GM12878 (cell line): ENCODE data around the gene IL17RA. TPM values are rescaled to one million over a fixed set of nuclear protein-coding genes. Genes with fewer than 3 reads are reported as not detected.

ENCODE experiments used
- ATAC-seq: fragments of 200-7000 bp; cut with Tn5 transposase; 3 replicates; pipeline ENCODE4 v1.9.1; 2020; ENCODE audit warnings: mild to moderate bottlenecking, moderate library complexity
- BruUV-seq: library from RNA; stranded (reverse); fragments of 400-500 nt; replicated peaks from 2 replicates; lab custom pipeline; 2021; lab: Mats Ljungman, UMichigan
- CTCF ChIA-PET: fragments of 300-600 bp; sonication (Branson Sonifier 250); formaldehyde crosslinking; extraction: SDS; loops from one replicate; lab custom pipeline; 2021; ENCODE audit warnings: inconsistent platforms; lab: Yijun Ruan, JAX
- POLR2A ChIA-PET: fragments of 350-600 bp; formaldehyde crosslinking; extraction: SDS; loops from one replicate; lab custom pipeline; 2021; ENCODE audit warnings: inconsistent platforms; lab: Charles Lee
- RAD21 ChIA-PET: fragments of 300-600 bp; sonication (Branson Sonifier 250); formaldehyde crosslinking; loops from one replicate; lab custom pipeline; 2023; ENCODE audit warnings: antibody characterized with exemption; ENCODE audit not compliant: unreplicated experiment; lab: Charles Lee
- SMC1A ChIA-PET: fragments of 300-600 bp; sonication (Branson Sonifier 250); formaldehyde crosslinking; loops from one replicate; lab custom pipeline; 2023; ENCODE audit not compliant: unreplicated experiment, uncharacterized antibody; lab: Charles Lee
- DNase-seq: peaks from one replicate; pipeline ENCODE4 v3.0.0-alpha.2; 2011; ENCODE audit warnings: low read depth, low spot score
- FAIRE-seq: peaks from 3 replicates; lab custom pipeline; 2011; peaks lifted over from hg19 to GRCh38; lab: Jason Lieb, UNC
- H2AFZ ChIP-seq: 2 replicates; pipeline ENCODE4 v1.6.0; 2011; ENCODE audit warnings: low read depth, low read length, control low read depth; ENCODE audit not compliant: control insufficient read depth
- H3K27ac ChIP-seq: 2 replicates; pipeline ENCODE4 v1.5.1; 2011; ENCODE audit warnings: control low read depth; ENCODE audit not compliant: control insufficient read depth, insufficient read depth
- H3K27me3 ChIP-seq, 2 experiments: replicated peaks in 1 of 2; 2 replicates each; pipeline versions ENCODE4 v1.6.0 to v1.6.1; 2011; ENCODE audit warnings: low read length in 1 of 2; ENCODE audit not compliant: control insufficient read depth in 2 of 2, insufficient read depth in 2 of 2
- H3K36me3 ChIP-seq, 2 experiments: 2 replicates each; pipeline ENCODE4 v1.5.1; 2011; ENCODE audit warnings: low read length in 1 of 2; ENCODE audit not compliant: control insufficient read depth in 2 of 2, insufficient read depth in 2 of 2
- H3K4me1 ChIP-seq: 2 replicates; pipeline ENCODE4 v1.6.1; 2011; ENCODE audit warnings: mild to moderate bottlenecking, low read length, moderate library complexity, mixed read lengths; ENCODE audit not compliant: control insufficient read depth, insufficient read depth
- H3K4me2 ChIP-seq: 2 replicates; pipeline ENCODE4 v1.6.0; 2011; ENCODE audit warnings: control low read depth; ENCODE audit not compliant: control insufficient read depth, insufficient read depth
- H3K4me3 ChIP-seq: fragments of 200-600 bp; sonication (generic); 2 replicates; pipeline ENCODE4 v1.5.1; 2016
- H3K79me2 ChIP-seq: 2 replicates; pipeline ENCODE4 v1.6.0; 2011; ENCODE audit warnings: low read length; ENCODE audit not compliant: control insufficient read depth, insufficient read depth
- H3K9ac ChIP-seq: 2 replicates; pipeline ENCODE4 v1.8.0; 2011; ENCODE audit warnings: low read length, control low read depth, mixed read lengths; ENCODE audit not compliant: control insufficient read depth, insufficient read depth
- H3K9me3 ChIP-seq: replicated peaks from 3 replicates; pipeline ENCODE4 v1.5.1; 2011; ENCODE audit warnings: mild to moderate bottlenecking, low read length; ENCODE audit not compliant: control insufficient read depth, insufficient read depth
- H4K20me1 ChIP-seq: 2 replicates; pipeline ENCODE4 v1.6.0; 2011; ENCODE audit not compliant: control insufficient read depth, insufficient read depth
- RAD21 ChIP-seq: IDR thresholded peaks from 2 replicates; pipeline ENCODE4 v1.6.1; 2011; ENCODE audit warnings: mild to moderate bottlenecking, low read depth, low read length, moderate library complexity; ENCODE audit not compliant: insufficient read depth
- SUPT20H ChIP-seq: IDR thresholded peaks from 2 replicates; pipeline ENCODE4 v1.6.1; 2011; ENCODE audit warnings: low read depth, mild to moderate bottlenecking, low read length, moderate library complexity, borderline replicate concordance; ENCODE audit not compliant: control insufficient read depth
- ZBED1 ChIP-seq: IDR thresholded peaks from 2 replicates; pipeline ENCODE4 v1.6.1; 2016; ENCODE audit warnings: borderline replicate concordance
- whole genome bisulfite sequencing: methylation state at CpG from one replicate; pipeline ENCODE4 v1.1.6; 2016; ENCODE audit warnings: low lambda C conversion rate; ENCODE audit not compliant: insufficient replicate concordance, insufficient coverage; ENCODE audit errors: missing lambda C conversion rate; 5-methylcytosine and 5-hydroxymethylcytosine counted together
- in situ Hi-C: fragments of 300-500 bp; cut with MboI; formaldehyde crosslinking; loops from 9 replicates; pipeline ENCODE4 v1.14.3; 2018; ENCODE audit warnings: mixed read lengths
- intact Hi-C: fragments of 100-400 bp; cut with micrococcal nuclease; formaldehyde crosslinking; loops from one replicate; pipeline ENCODE4 v1.14.2; 2022; ENCODE audit not compliant: unreplicated experiment
- polyA plus RNA-seq, 11 experiments: library from polyadenylated mRNA; depleted of rRNA in 4 of 11; unstranded in 6 of 11; stranded (reverse) in 5 of 11; fragments of >200 nt; fragmentation: Nextera tagmentation in 4 of 11; fragmentation: Illumina TruSeq in 1 of 11; extraction: Ambion mirVana in 4 of 11; extraction: Trizol in 1 of 11; gene quantifications; 1 replicate in 1 of 11; 2 replicates in 10 of 11; pipeline versions ENCODE4 v1.2.1 to v1.2.3, GENCODE V29; 2011 to 2016; ENCODE audit warnings: inconsistent platforms in 2 of 11, missing spikeins in 2 of 11, low read depth in 1 of 11
- total RNA-seq, 4 experiments: library from RNA; depleted of rRNA in 3 of 4; stranded (reverse); fragments of >200 nt in 3 of 4; fragmentation: Illumina TruSeq in 1 of 4; extraction: Trizol in 1 of 4; gene quantifications; 2 replicates each; pipeline versions ENCODE4 v1.2.1 to v1.2.3, GENCODE V29; 2013 to 2021
- TF ChIP-seq, protein P1 (sequence below): fragments of 450-650 bp; IDR thresholded peaks from 2 replicates; pipeline ENCODE4 v1.6.1; 2017; ENCODE audit warnings: mild to moderate bottlenecking, low read depth, inconsistent platforms; ENCODE audit not compliant: poor library complexity, severe bottlenecking
- TF ChIP-seq, protein P2 (sequence below): IDR thresholded peaks from 2 replicates; pipeline ENCODE4 v1.6.1; 2011; ENCODE audit warnings: low read depth, low read length, improper control_type of control experiment, borderline replicate concordance

The IL17RA gene
- total and polyA plus RNA-seq, 10 of the 15 experiments (the other 5 are each of a cell fraction or from before 2014, with no cell fraction given), result 0.71 to 10.2 (median 4.2) TPM

DNA sequence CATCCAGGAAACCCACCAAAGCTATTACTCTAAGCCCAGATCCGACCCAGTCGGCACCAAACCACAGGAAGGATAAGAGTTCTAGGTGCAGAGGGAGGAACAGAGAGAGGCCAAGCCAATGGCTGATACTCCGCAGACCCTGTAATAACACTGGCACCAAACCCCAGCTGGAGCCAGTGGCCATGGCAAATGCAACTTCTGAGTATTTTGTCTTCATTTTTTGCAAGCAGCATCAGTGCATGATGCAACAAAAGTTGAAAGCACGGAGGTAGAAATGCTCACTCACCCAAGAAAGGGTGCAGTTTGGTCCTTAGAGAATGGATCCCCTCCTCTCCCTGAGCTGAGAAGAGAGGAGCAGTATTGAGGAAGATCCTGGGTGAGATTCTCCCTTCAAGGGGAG lies 33.5 kb downstream of the IL17RA start:
- 63% methylated on average over 4 of the region's 4 CpGs for WGBS
- Histone ChIP-seq H3K9ac (no peak overlapping the region), H3K79me2 (no peaks in the 10 kb centered on the region), H3K4me2 (peak overlapping the region; percentile 15; the same call in 1 of the 2 replicates), H3K36me3 (no peaks in the 10 kb centered on the region), H2AFZ (no peak overlapping the region), H3K9me3 (no peaks in the 10 kb centered on the region), H4K20me1 (peaks cover 4% of the 10 kb centered on the region; the same call in 1 of the 2 replicates), H3K4me1 (peaks cover 18% of the 10 kb centered on the region), H3K4me3 (no peak overlapping the region), H3K27me3 (peaks cover 4 to 10% of the 10 kb centered on the region in 2 experiments), H3K27ac (no peak overlapping the region)
- no peak for DNase-seq
- ChIA-PET RAD21 (no interaction called here), POLR2A (interaction anchor here (0.6 kb wide), 1 partner anchor 156 kb away, joined by 3 read pairs; no protein-coding TSS in a partner anchor), SMC1A (no interaction called here), CTCF (no interaction called here)
- intact Hi-C loops (no loop called here), in situ Hi-C loops (no loop called here)
- FAIRE-seq, result no peak
- ATAC-seq, result no peak
- BruUV-seq, result no TSS peak
- TF ChIP-seq ZBED1 (no peak), SUPT20H (no peak), RAD21 (no peak)
- TF ChIP-seq, protein P1, sequence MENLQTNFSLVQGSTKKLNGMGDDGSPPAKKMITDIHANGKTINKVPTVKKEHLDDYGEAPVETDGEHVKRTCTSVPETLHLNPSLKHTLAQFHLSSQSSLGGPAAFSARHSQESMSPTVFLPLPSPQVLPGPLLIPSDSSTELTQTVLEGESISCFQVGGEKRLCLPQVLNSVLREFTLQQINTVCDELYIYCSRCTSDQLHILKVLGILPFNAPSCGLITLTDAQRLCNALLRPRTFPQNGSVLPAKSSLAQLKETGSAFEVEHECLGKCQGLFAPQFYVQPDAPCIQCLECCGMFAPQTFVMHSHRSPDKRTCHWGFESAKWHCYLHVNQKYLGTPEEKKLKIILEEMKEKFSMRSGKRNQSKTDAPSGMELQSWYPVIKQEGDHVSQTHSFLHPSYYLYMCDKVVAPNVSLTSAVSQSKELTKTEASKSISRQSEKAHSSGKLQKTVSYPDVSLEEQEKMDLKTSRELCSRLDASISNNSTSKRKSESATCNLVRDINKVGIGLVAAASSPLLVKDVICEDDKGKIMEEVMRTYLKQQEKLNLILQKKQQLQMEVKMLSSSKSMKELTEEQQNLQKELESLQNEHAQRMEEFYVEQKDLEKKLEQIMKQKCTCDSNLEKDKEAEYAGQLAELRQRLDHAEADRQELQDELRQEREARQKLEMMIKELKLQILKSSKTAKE, result no peak
- TF ChIP-seq, protein P2, sequence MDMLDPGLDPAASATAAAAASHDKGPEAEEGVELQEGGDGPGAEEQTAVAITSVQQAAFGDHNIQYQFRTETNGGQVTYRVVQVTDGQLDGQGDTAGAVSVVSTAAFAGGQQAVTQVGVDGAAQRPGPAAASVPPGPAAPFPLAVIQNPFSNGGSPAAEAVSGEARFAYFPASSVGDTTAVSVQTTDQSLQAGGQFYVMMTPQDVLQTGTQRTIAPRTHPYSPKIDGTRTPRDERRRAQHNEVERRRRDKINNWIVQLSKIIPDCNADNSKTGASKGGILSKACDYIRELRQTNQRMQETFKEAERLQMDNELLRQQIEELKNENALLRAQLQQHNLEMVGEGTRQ, result no peak
